GM20431 (cell line): ENCODE data around the gene GARIN3.
"Not testable (repeated sequence)": the region's sequence is repeated elsewhere in the genome, so short reads cannot be mapped to it uniquely, and the experiment has no call there.

Source experiments
- in situ Hi-C: fragments of 300-500 bp; cut with MseI, MboI; formaldehyde crosslinking; loops from one replicate; pipeline ENCODE4 v1.15.0; 2020; ENCODE audit warnings: low sequenced_read_pairs; ENCODE audit not compliant: unreplicated experiment

Gene GARIN3

GRCh38 chr5:157186309-157187045, 20.4 kb upstream of the GARIN3 start:
- in situ Hi-C loops: no loop called here

GRCh38 chr5:157185122-157185521, 19.1 kb upstream of the GARIN3 start:
- in situ Hi-C loops: not testable (repeated sequence)

- in situ Hi-C loops: no loop called here
Measured at GRCh38 chr5:157184117-157184670, 18.1 kb upstream of the GARIN3 start.

- in situ Hi-C loops: no loop called here
Measured at GRCh38 chr5:157182143-157182757, 16.2 kb upstream of the GARIN3 start.

- in situ Hi-C loops: no loop called here
Measured at GRCh38 chr5:157180374-157181264, 14.6 kb upstream of the GARIN3 start, which contains the start of gene ITK. Gene ITK (plus strand): TSS chr5:157180840. CDS start chr5:157180978, 138 bp downstream.

GRCh38 chr5:157178966-157179365, 12.9 kb upstream of the GARIN3 start:
- in situ Hi-C loops: no loop called here

GRCh38 chr5:157177953-157178352, 11.9 kb upstream of the GARIN3 start:
- in situ Hi-C loops: no loop called here

GRCh38 chr5:157175071-157175612, 9.1 kb upstream of the GARIN3 start:
- in situ Hi-C loops: no loop called here

GRCh38 chr5:157172403-157172802, 6.3 kb upstream of the GARIN3 start:
- in situ Hi-C loops: no loop called here

GRCh38 chr5:157168286-157168685, 2.2 kb upstream of the GARIN3 start:
- in situ Hi-C loops: no loop called here

GRCh38 chr5:157167214-157167621, 1.2 kb upstream of the GARIN3 start:
- in situ Hi-C loops: no loop called here

GRCh38 chr5:157165668-157166067, 396 bp downstream of the GARIN3 start:
- in situ Hi-C loops: no loop called here

GRCh38 chr5:157165261-157165660, 803 bp downstream of the GARIN3 start:
- in situ Hi-C loops: no loop called here

- in situ Hi-C loops: no loop called here
Measured at GRCh38 chr5:157164521-157164920, 1.5 kb downstream of the GARIN3 start.

- in situ Hi-C loops: no loop called here
Measured at GRCh38 chr5:157162919-157163510, 3.0 kb downstream of the GARIN3 start.

GRCh38 chr5:157161996-157162395, 4.1 kb downstream of the GARIN3 start:
- in situ Hi-C loops: no loop called here

- in situ Hi-C loops: no loop called here
Measured at GRCh38 chr5:157160001-157160400, 6.1 kb downstream of the GARIN3 start.

- in situ Hi-C loops: no loop called here
Measured at GRCh38 chr5:157159209-157159751, 6.8 kb downstream of the GARIN3 start.

- in situ Hi-C loops: no loop called here
Measured at GRCh38 chr5:157157293-157157891, 8.7 kb downstream of the GARIN3 start.
